ENCODE data around the gene TSPAN11.

Gene TSPAN11

DNA sequence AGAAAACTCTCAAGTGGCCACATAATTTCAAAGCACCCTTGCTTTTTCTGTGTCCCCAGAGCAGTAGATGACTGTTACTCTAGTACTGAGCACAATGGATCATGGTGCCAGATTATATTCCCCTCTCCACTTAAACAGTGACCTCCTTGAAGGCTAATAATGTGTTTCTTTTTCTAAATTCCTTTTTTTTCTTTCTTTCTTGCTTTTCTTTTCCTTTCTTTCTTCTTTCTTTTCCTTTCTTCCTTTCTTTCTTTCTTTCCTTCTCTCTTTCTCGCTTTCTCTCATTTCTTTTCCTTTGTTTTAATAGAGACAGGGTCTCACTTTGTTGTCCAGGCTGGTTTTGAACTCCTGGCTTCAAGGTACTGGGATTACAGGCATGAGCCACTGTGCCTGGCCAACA is 26.2 kb upstream of the TSPAN11 start:
- H3K4me3 ChIP-seq (ENCODE audit: low read length, poor library complexity, severe bottlenecking): no peak overlapping the region
- TF ChIP-seq, protein P1, sequence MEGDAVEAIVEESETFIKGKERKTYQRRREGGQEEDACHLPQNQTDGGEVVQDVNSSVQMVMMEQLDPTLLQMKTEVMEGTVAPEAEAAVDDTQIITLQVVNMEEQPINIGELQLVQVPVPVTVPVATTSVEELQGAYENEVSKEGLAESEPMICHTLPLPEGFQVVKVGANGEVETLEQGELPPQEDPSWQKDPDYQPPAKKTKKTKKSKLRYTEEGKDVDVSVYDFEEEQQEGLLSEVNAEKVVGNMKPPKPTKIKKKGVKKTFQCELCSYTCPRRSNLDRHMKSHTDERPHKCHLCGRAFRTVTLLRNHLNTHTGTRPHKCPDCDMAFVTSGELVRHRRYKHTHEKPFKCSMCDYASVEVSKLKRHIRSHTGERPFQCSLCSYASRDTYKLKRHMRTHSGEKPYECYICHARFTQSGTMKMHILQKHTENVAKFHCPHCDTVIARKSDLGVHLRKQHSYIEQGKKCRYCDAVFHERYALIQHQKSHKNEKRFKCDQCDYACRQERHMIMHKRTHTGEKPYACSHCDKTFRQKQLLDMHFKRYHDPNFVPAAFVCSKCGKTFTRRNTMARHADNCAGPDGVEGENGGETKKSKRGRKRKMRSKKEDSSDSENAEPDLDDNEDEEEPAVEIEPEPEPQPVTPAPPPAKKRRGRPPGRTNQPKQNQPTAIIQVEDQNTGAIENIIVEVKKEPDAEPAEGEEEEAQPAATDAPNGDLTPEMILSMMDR (conservative IDR thresholded peaks at IDR 0.05; ENCODE audit: low read length): no peak
- no peak for TF ChIP-seq EZH2phosphoT487 (IDR thresholded peaks at IDR 0.05; ENCODE audit: borderline replicate concordance)
- no peaks in the 10 kb centered on the region for H3K9me2 ChIP-seq (replicated peaks; ENCODE audit: low read depth, low read length)
- no peaks in the 10 kb centered on the region for H3K27me3 ChIP-seq (ENCODE audit: insufficient read depth, low read length, poor library complexity, severe bottlenecking)
- H3K4me1 ChIP-seq (ENCODE audit: insufficient read depth, low read length, poor library complexity, severe bottlenecking): no peaks in the 10 kb centered on the region
- no peaks in the 10 kb centered on the region for H3K79me2 ChIP-seq (ENCODE audit: insufficient read depth, low read length)
- no peaks in the 10 kb centered on the region for H3F3A ChIP-seq (ENCODE audit: low read depth)
- H3K36me3 ChIP-seq (ENCODE audit: insufficient read depth, low read length): no peaks in the 10 kb centered on the region
- H3K9ac ChIP-seq (ENCODE audit: low read depth, low read length, poor library complexity, severe bottlenecking): no peak overlapping the region
- H3K4me2 ChIP-seq (ENCODE audit: low read depth, low read length, poor library complexity, severe bottlenecking): no peak overlapping the region
- no peaks in the 10 kb centered on the region for H4K20me1 ChIP-seq (ENCODE audit: insufficient read depth, low read length, poor library complexity, severe bottlenecking)
- no peak overlapping the region for H2AFZ ChIP-seq (ENCODE audit: low read length)
- H3K9me3 ChIP-seq (ENCODE audit: insufficient read depth, low read depth, low read length): no peaks in the 10 kb centered on the region

DNA sequence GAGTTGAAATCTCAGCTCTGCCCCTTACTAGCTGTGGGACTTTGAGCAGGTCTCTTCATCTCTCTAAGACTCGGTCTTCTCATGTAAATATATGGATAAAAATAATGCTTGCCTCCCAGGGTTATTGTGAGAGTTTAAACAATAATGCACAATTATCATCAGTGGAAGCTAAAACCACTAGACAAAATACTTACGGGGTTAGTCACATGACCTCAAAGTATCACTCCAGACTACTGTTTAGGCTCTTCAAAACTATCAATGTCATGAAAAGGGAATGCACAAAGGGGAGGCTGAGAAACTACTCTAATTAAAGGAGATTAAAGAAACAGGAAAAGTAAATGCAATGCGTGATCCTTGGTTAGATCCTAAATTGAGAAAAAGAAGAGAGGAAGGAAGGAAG is 24.5 kb upstream of the TSPAN11 start:
- Histone ChIP-seq H3K36me3 (ENCODE audit: insufficient read depth, low read length) (no peaks in the 10 kb centered on the region), H3K4me3 (ENCODE audit: low read length, poor library complexity, severe bottlenecking) (no peak overlapping the region), H4K20me1 (ENCODE audit: insufficient read depth, low read length, poor library complexity, severe bottlenecking) (no peaks in the 10 kb centered on the region), H3K27me3 (ENCODE audit: insufficient read depth, low read length, poor library complexity, severe bottlenecking) (no peaks in the 10 kb centered on the region), H3K9ac (ENCODE audit: low read depth, low read length, poor library complexity, severe bottlenecking) (no peak overlapping the region), H3K4me2 (ENCODE audit: low read depth, low read length, poor library complexity, severe bottlenecking) (no peak overlapping the region), H2AFZ (ENCODE audit: low read length) (no peak overlapping the region), H3K79me2 (ENCODE audit: insufficient read depth, low read length) (no peaks in the 10 kb centered on the region), H3K4me1 (ENCODE audit: insufficient read depth, low read length, poor library complexity, severe bottlenecking) (no peaks in the 10 kb centered on the region), H3K9me3 (ENCODE audit: insufficient read depth, low read depth, low read length) (no peaks in the 10 kb centered on the region), H3K9me2 (replicated peaks; ENCODE audit: low read depth, low read length) (no peaks in the 10 kb centered on the region), H3F3A (ENCODE audit: low read depth) (no peaks in the 10 kb centered on the region)
- TF ChIP-seq, protein P1 (conservative IDR thresholded peaks at IDR 0.05; ENCODE audit: low read length): no peak
- no peak for TF ChIP-seq EZH2phosphoT487 (IDR thresholded peaks at IDR 0.05; ENCODE audit: borderline replicate concordance)

DNA sequence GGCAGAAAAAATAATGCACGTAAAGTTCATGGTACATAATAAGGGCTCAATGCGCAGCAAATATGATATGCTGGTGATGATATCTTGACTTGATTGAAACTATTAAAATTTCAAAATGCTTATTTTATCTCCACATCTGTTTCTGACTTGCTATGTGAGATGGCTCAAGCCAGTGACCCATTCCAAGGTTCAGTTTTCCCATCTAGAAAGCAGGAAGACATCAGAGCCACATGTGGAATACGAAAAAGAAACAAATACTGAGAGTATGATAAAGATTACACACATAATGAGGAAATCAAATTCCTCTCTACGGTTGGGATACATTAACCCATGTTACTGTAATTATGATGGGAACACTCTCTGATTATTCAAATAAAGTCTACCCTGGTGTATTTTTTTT is 24.0 kb upstream of the TSPAN11 start:
- Histone ChIP-seq H3K9me3 (ENCODE audit: insufficient read depth, low read depth, low read length) (no peaks in the 10 kb centered on the region), H3K9me2 (replicated peaks; ENCODE audit: low read depth, low read length) (no peaks in the 10 kb centered on the region), H3F3A (ENCODE audit: low read depth) (no peaks in the 10 kb centered on the region), H3K4me1 (ENCODE audit: insufficient read depth, low read length, poor library complexity, severe bottlenecking) (no peaks in the 10 kb centered on the region), H3K27me3 (ENCODE audit: insufficient read depth, low read length, poor library complexity, severe bottlenecking) (no peaks in the 10 kb centered on the region), H3K4me2 (ENCODE audit: low read depth, low read length, poor library complexity, severe bottlenecking) (no peak overlapping the region), H2AFZ (ENCODE audit: low read length) (no peak overlapping the region), H4K20me1 (ENCODE audit: insufficient read depth, low read length, poor library complexity, severe bottlenecking) (no peaks in the 10 kb centered on the region), H3K4me3 (ENCODE audit: low read length, poor library complexity, severe bottlenecking) (no peak overlapping the region), H3K36me3 (ENCODE audit: insufficient read depth, low read length) (no peaks in the 10 kb centered on the region), H3K79me2 (ENCODE audit: insufficient read depth, low read length) (no peaks in the 10 kb centered on the region), H3K9ac (ENCODE audit: low read depth, low read length, poor library complexity, severe bottlenecking) (no peak overlapping the region)
- TF ChIP-seq EZH2phosphoT487 (IDR thresholded peaks at IDR 0.05; ENCODE audit: borderline replicate concordance): no peak
- TF ChIP-seq, protein P1 (conservative IDR thresholded peaks at IDR 0.05; ENCODE audit: low read length): no peak
